ENCODE data around the gene SUFU. TPM values are rescaled to one million over a fixed set of nuclear protein-coding genes. Genes with fewer than 3 reads are reported as not detected.

The SUFU gene
- total RNA-seq, 1 experiment from 2014 or later = 6.3 TPM

DNA sequence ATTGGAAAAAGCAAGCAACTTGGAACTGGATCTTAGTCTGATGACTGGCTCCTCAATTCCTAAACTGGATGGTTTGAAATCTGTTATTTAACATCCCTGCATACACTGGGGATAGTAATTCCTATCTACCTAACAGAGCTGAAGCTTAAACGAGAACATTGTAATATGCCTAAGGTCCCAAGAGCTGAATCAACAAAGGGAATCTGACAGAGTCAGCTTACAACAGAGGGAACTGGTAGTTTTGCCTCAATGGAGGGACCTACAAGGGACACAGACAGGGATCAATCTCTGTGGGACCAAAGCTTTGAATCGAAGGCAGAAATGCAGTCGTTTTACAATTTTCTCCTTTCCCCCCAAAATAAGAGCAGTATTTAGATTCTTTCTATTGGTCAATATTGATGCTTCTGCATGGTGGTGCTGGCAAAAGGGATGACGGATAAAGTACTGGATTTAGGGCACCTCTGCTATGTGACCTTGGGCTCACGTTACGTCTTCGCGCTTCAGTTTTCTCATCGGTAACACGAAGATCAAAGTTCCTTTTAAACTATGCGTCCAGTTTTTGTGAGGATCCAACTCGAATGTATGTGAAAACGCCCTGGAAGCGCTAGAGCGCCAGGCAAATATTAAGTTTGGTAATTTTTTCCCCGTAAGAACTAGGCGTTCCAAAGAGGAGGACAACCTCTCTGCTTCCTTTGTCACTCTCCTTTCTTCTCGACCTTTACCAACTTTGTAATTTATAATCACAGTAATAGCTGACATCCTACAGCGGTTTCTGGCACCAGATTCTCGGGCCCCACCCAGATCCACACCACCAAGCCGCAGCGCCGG is 2.4 kb upstream of the SUFU start:
- POLR2A ChIA-PET = interaction anchor here (0.6 to 4.9 kb wide), 20 partner anchors 10 to 446 kb away, joined by 3 to 51 read pairs (median 5); partner anchors contain the start of genes ARL3, C10orf95, FBXL15 and NFKB2
- Mint-ChIP-seq H3K27ac (ENCODE audit: low read depth, unreplicated experiment) (no peak overlapping the region), H3K4me1 (ENCODE audit: insufficient read depth, unreplicated experiment) (peaks cover 16% of the 10 kb centered on the region), H3K36me3 (ENCODE audit: insufficient read depth, unreplicated experiment) (peaks cover 23% of the 10 kb centered on the region), H3K9me3 (ENCODE audit: unreplicated experiment) (no peaks in the 10 kb centered on the region), H3K27me3 (ENCODE audit: insufficient read depth, unreplicated experiment) (no peaks in the 10 kb centered on the region), H3K4me3 (ENCODE audit: unreplicated experiment) (no peak overlapping the region)
- intact Hi-C loops (cut with micrococcal nuclease) = loop anchor here (2.0 kb wide), 2 partner anchors 41 to 95 kb away; no protein-coding TSS in a partner anchor
- TSS peak; percentile 49 for BruUV-seq (replicated peaks)
- TF ChIP-seq, protein P1, sequence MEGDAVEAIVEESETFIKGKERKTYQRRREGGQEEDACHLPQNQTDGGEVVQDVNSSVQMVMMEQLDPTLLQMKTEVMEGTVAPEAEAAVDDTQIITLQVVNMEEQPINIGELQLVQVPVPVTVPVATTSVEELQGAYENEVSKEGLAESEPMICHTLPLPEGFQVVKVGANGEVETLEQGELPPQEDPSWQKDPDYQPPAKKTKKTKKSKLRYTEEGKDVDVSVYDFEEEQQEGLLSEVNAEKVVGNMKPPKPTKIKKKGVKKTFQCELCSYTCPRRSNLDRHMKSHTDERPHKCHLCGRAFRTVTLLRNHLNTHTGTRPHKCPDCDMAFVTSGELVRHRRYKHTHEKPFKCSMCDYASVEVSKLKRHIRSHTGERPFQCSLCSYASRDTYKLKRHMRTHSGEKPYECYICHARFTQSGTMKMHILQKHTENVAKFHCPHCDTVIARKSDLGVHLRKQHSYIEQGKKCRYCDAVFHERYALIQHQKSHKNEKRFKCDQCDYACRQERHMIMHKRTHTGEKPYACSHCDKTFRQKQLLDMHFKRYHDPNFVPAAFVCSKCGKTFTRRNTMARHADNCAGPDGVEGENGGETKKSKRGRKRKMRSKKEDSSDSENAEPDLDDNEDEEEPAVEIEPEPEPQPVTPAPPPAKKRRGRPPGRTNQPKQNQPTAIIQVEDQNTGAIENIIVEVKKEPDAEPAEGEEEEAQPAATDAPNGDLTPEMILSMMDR (IDR thresholded peaks at IDR 0.05; ENCODE audit: unreplicated experiment) = no peak
- no peak for DNase-seq (ENCODE audit: unreplicated experiment)
- CTCF ChIA-PET = interaction anchor here (0.5 to 2.4 kb wide), 10 partner anchors 11 to 669 kb away, joined by 3 to 9 read pairs (median 4); no protein-coding TSS in a partner anchor

DNA sequence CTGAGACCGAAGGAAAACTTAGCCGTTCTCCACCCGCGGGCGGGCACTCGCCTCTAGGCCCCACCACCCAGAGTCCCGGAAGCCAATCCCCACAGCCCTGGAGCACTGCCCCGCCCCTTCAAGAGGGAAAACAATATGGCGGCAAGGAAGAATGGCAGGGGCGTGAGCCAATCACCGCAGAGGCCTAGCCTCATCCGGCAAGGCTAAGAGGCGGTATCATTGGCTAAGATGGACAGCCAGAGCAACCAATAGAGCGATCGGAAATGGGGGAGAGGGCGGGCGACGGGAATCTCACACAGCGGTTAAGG is 1.8 kb upstream of the SUFU start:
- BruUV-seq (replicated peaks) = no TSS peak
- Mint-ChIP-seq H3K4me3 (ENCODE audit: unreplicated experiment) (no peak overlapping the region), H3K9me3 (ENCODE audit: unreplicated experiment) (no peaks in the 10 kb centered on the region), H3K4me1 (ENCODE audit: insufficient read depth, unreplicated experiment) (peaks cover 16% of the 10 kb centered on the region), H3K27ac (ENCODE audit: low read depth, unreplicated experiment) (no peak overlapping the region), H3K27me3 (ENCODE audit: insufficient read depth, unreplicated experiment) (no peaks in the 10 kb centered on the region), H3K36me3 (ENCODE audit: insufficient read depth, unreplicated experiment) (peaks cover 17% of the 10 kb centered on the region)
- intact Hi-C loops (cut with micrococcal nuclease) = loop anchor here (2.0 kb wide), 2 partner anchors 41 to 95 kb away; no protein-coding TSS in a partner anchor
- ChIA-PET CTCF (interaction anchor here (1.0 to 8.1 kb wide), 6 partner anchors 11 to 94 kb away, joined by 4 to 69 read pairs (median 8); partner anchors contain the start of gene C10orf95), POLR2A (interaction anchor here (1.0 to 4.9 kb wide), 25 partner anchors 11 to 416 kb away, joined by 3 to 51 read pairs (median 6); partner anchors contain the start of genes ARL3, C10orf95, CNNM2 and CUEDC2)
- TF ChIP-seq, protein P1 (IDR thresholded peaks at IDR 0.05; ENCODE audit: unreplicated experiment) = no peak
- DNase-seq (ENCODE audit: unreplicated experiment) = peak; percentile 99

DNA sequence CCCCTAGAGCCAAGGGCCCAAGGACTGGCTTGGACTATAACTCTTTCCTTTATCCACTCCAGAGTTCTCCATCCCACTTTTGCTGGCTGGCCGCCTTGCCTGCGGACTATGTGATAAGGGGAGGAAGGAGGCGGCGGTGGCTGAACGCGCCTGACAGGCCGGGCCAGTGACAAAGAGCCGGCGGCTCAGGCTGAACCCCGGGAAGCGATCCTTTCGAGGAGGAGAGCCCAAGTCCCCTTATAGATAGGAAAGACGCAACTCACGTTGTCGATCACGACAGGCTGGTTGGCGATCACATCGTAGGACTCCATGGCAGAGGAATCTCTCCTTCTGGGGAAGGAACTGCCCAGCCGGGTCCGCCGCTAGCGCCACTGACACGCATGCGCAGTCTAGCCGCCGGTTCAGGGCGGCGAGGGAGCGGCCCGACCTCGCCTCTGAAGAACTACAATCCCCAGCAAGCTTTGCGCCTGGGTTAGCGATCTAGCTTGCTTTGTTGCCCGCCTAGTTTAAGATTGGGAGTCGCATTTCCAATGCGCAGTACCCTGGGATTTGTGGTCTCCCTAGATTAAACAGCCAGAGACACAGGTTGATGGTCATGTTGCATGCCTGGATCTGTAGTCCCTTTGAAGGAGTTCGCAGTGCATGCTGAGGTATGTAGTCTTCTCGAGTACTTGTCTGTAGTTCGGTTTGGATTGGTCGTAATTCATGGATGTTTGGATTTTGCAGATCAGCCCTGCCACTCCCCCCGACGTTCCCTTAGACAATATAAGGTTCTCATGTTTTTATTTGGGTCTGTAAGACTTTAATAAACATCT is 1.2 kb upstream of the SUFU start, which contains the start of gene ACTR1A:
TSS of gene ACTR1A (minus strand) at position 376 of the 815 bp plus-strand sequence. CDS start at position 311, 65 bp downstream.
- ChIA-PET CTCF (interaction anchor here (0.5 to 8.1 kb wide), 16 partner anchors 7 to 1443 kb away, joined by 3 to 69 read pairs (median 4); partner anchors contain the start of gene C10orf95), POLR2A (interaction anchor here (0.6 to 4.9 kb wide), 31 partner anchors 11 to 693 kb away, joined by 3 to 51 read pairs (median 4); partner anchors contain the start of genes ARL3, BORCS7, C10orf95 and CNNM2)
- peaks cover 16% of the 10 kb centered on the region for H3K4me1 Mint-ChIP-seq (ENCODE audit: insufficient read depth, unreplicated experiment)
- peaks cover 15% of the 10 kb centered on the region for H3K36me3 Mint-ChIP-seq (ENCODE audit: insufficient read depth, unreplicated experiment)
- TF ChIP-seq, protein P1 (IDR thresholded peaks at IDR 0.05; ENCODE audit: unreplicated experiment) = no peak
- no peak within 1 kb of the TSS for H3K4me3 Mint-ChIP-seq (ENCODE audit: unreplicated experiment)
- intact Hi-C loops (cut with micrococcal nuclease) = loop anchor here (1.0 to 2.0 kb wide), 4 partner anchors 42 to 143 kb away; no protein-coding TSS in a partner anchor
- DNase-seq (ENCODE audit: unreplicated experiment) = peak; percentile 99
- H3K9me3 Mint-ChIP-seq (ENCODE audit: unreplicated experiment) = no peaks in the 10 kb centered on the region
- H3K27ac Mint-ChIP-seq (ENCODE audit: low read depth, unreplicated experiment) = no peak within 1 kb of the TSS
- H3K27me3 Mint-ChIP-seq (ENCODE audit: insufficient read depth, unreplicated experiment) = no peaks in the 10 kb centered on the region
- BruUV-seq (replicated peaks) = no TSS peak
